ENCODE measurements around the gene CDK17. TPM values are rescaled to one million over a fixed set of nuclear protein-coding genes. Genes with fewer than 3 reads are reported as not detected.

CDK17 gene
- total RNA-seq, 2 donors from 2014 or later: 36.2 to 39.9 TPM

GRCh38 chr12:96263449-96263902, 136.8 kb downstream of the CDK17 start:
- no peaks in the 10 kb centered on the region for H3K9me3 ChIP-seq (ENCODE audit: control insufficient read depth, low read length)
- H3K4me1 ChIP-seq (ENCODE audit: control insufficient read depth, insufficient read depth, low read length): no peaks in the 10 kb centered on the region
- whole genome bisulfite sequencing, 2 experiments (ENCODE audit: insufficient coverage in 1 of 2, insufficient read length in 1 of 2): 75 to 83% methylated on average over 4 to 11 of the region's 11 CpGs
- H3K4me3 ChIP-seq (ENCODE audit: low read length): no peak overlapping the region
- H3K27me3 ChIP-seq (ENCODE audit: control insufficient read depth, insufficient read depth, low read length, poor library complexity, severe bottlenecking): no peaks in the 10 kb centered on the region
- TF ChIP-seq, protein P1, sequence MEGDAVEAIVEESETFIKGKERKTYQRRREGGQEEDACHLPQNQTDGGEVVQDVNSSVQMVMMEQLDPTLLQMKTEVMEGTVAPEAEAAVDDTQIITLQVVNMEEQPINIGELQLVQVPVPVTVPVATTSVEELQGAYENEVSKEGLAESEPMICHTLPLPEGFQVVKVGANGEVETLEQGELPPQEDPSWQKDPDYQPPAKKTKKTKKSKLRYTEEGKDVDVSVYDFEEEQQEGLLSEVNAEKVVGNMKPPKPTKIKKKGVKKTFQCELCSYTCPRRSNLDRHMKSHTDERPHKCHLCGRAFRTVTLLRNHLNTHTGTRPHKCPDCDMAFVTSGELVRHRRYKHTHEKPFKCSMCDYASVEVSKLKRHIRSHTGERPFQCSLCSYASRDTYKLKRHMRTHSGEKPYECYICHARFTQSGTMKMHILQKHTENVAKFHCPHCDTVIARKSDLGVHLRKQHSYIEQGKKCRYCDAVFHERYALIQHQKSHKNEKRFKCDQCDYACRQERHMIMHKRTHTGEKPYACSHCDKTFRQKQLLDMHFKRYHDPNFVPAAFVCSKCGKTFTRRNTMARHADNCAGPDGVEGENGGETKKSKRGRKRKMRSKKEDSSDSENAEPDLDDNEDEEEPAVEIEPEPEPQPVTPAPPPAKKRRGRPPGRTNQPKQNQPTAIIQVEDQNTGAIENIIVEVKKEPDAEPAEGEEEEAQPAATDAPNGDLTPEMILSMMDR (conservative IDR thresholded peaks at IDR 0.05): no peak
- no peaks in the 10 kb centered on the region for H3K27me3 Mint-ChIP-seq (ENCODE audit: insufficient read depth)
- no peaks in the 10 kb centered on the region for H3K9me3 Mint-ChIP-seq
- H3K36me3 ChIP-seq (ENCODE audit: control insufficient read depth, insufficient read depth, low read length): peaks cover 57% of the 10 kb centered on the region
- H3K9ac ChIP-seq (ENCODE audit: extremely low read depth, low read length, poor library complexity, severe bottlenecking): no peak overlapping the region
- H3K36me3 Mint-ChIP-seq (ENCODE audit: low read depth): peaks cover 49% of the 10 kb centered on the region
- DNase-seq: no peak
- H3K27ac ChIP-seq (ENCODE audit: low read depth, low read length): no peak overlapping the region
- peaks cover 25% of the 10 kb centered on the region for H3K4me1 Mint-ChIP-seq
- H3K4me3 Mint-ChIP-seq: no peak overlapping the region
- H3K27ac Mint-ChIP-seq: peak overlapping the region; percentile 52

DNA sequence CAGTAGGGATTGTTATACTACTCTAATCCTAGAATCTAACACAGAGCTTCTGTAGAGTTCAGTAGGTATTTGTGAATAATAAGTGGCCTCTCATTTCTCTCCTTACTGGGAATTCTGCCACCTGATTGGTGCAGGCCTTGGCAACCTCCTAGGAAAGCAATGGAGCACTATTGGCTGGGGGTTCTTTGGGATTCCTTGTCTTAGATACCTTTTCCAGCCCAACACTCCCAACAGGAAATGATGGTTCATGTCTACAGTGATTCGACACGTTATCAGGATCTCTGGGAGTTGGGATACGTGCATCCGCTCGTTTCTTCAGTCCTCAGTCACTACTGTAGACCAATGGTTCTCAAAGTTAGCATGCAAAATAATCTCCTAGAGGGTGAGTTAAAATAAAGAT, 138.7 kb downstream of the CDK17 start:
- Histone ChIP-seq H3K9me3 (ENCODE audit: control insufficient read depth, low read length) (no peaks in the 10 kb centered on the region), H3K27me3 (ENCODE audit: control insufficient read depth, insufficient read depth, low read length, poor library complexity, severe bottlenecking) (no peaks in the 10 kb centered on the region), H3K27ac (ENCODE audit: low read depth, low read length) (no peak overlapping the region), H3K4me1 (ENCODE audit: control insufficient read depth, insufficient read depth, low read length) (peaks cover 6% of the 10 kb centered on the region), H3K9ac (ENCODE audit: extremely low read depth, low read length, poor library complexity, severe bottlenecking) (no peak overlapping the region), H3K36me3 (ENCODE audit: control insufficient read depth, insufficient read depth, low read length) (peaks cover 55% of the 10 kb centered on the region), H3K4me3 (ENCODE audit: low read length) (no peak overlapping the region)
- no peak for DNase-seq
- Mint-ChIP-seq H3K4me3 (no peak overlapping the region), H3K27ac (no peak overlapping the region), H3K9me3 (no peaks in the 10 kb centered on the region), H3K27me3 (ENCODE audit: insufficient read depth) (no peaks in the 10 kb centered on the region), H3K4me1 (peaks cover 19% of the 10 kb centered on the region), H3K36me3 (ENCODE audit: low read depth) (peaks cover 39% of the 10 kb centered on the region)
- WGBS, 2 experiments (ENCODE audit: insufficient coverage in 1 of 2, insufficient read length in 1 of 2): 99% methylated on average over 5 of the region's 5 CpGs; no CpG with 5 or more reads in 1 of the 2 experiments
- TF ChIP-seq, protein P1 (conservative IDR thresholded peaks at IDR 0.05): no peak

GRCh38 chr12:96260644-96261043, 139.6 kb downstream of the CDK17 start:
- Histone ChIP-seq H3K4me1 (ENCODE audit: control insufficient read depth, insufficient read depth, low read length) (peaks cover 9% of the 10 kb centered on the region), H3K36me3 (ENCODE audit: control insufficient read depth, insufficient read depth, low read length) (peaks cover 48% of the 10 kb centered on the region), H3K27ac (ENCODE audit: low read depth, low read length) (no peak overlapping the region), H3K9ac (ENCODE audit: extremely low read depth, low read length, poor library complexity, severe bottlenecking) (no peak overlapping the region), H3K9me3 (ENCODE audit: control insufficient read depth, low read length) (no peaks in the 10 kb centered on the region), H3K4me3 (ENCODE audit: low read length) (no peak overlapping the region), H3K27me3 (ENCODE audit: control insufficient read depth, insufficient read depth, low read length, poor library complexity, severe bottlenecking) (no peaks in the 10 kb centered on the region)
- Mint-ChIP-seq H3K4me3 (no peak overlapping the region), H3K36me3 (ENCODE audit: low read depth) (peaks cover 36% of the 10 kb centered on the region), H3K9me3 (no peaks in the 10 kb centered on the region), H3K27me3 (ENCODE audit: insufficient read depth) (no peaks in the 10 kb centered on the region), H3K27ac (no peak overlapping the region), H3K4me1 (peaks cover 19% of the 10 kb centered on the region)
- 96 to 97% methylated on average over 3 of the region's 3 CpGs for WGBS, 2 experiments (ENCODE audit: insufficient coverage in 1 of 2, insufficient read length in 1 of 2)
- TF ChIP-seq, protein P1 (conservative IDR thresholded peaks at IDR 0.05): no peak
- DNase-seq: no peak

Data from endodermal cell (in vitro differentiated cells).